ENCODE results near the gene ACACB.

Gene ACACB

GRCh38 chr12:109221277-109221931 is 105.0 kb downstream of the ACACB start:
- no peak for DNase-seq

DNA sequence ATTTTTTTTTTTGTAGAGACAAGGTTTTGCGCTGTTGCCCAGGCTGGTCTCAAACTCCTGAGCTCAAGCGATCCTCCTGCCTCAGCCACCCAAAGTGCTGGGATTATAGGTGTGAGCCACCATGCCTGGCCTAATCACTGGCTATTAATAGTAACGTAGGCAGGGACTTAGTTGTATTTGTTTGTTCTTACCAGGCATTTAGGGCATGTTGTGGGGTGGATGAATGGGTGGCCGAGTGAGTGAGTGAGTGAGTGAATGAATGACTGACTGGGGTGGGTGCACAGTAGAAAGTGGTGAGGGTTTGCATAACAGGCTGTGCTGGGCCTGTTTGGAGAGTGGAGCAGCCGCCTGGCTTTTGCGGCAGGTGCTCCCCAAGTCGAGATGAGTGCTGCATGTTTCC is 105.7 kb downstream of the ACACB start:
- no peak for DNase-seq

DNA sequence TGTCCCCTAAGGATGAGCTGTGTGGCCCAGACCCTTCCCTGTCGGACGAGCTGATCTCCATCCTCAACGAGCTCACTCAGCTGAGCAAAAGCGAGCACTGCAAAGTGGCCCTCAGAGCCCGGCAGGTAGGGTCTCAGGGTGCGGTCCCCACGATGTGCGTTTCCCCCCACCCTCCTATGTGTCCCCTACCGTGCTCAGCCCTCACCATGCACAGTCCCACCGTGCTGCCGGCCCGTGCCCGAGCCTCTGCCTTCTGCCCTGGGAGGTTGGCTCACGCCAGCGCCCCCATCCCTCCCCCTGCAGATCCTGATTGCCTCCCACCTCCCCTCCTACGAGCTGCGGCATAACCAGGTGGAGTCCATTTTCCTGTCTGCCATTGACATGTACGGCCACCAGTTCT is 106.1 kb downstream of the ACACB start:
- no peak for DNase-seq

DNA sequence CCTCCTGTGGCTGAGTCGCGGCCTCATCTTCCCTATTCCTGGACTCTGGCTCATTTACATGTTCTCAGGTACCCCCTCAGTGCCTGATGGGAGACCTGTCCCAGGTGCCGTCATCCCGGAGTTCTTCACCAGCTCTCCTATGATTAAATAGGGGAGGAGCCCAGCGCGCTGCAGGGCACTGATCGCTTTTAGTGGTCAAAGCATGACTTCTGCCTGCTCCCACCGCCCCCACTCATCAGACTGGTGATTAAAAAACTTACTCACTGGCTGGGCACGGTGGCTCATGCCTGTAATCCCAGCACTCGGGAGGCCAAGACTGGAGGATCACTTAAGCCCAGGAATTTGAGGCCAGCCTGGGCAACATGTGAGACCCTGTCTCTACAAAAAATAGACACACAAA is 106.8 kb downstream of the ACACB start:
- DNase-seq: no peak

GRCh38 chr12:109223868-109224267 is 107.5 kb downstream of the ACACB start:
- no peak for DNase-seq

DNA sequence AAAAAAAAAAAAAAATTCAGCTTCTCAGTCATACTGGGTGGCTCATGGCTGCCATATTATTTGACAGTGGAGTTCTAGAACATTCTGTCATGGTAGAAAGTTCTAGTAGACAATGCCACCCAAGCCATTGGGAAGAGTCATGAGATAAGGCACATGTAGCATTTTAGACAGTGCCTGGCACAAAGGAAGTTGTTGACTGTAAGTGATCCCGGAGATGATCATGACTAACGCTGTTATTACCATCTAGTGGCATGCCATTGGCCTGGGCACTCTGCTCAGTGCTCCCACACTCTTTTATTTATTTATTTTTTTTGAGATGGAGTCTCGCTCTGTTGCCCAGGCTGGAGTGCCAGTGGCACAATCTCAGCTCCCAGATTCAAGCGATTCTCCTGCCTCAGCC is 112.3 kb downstream of the ACACB start:
- DNase-seq: no peak

- DNase-seq: no peak
These were observed 113.8 kb downstream of the ACACB start for GRCh38 chr12:109230193-109230592.

DNA sequence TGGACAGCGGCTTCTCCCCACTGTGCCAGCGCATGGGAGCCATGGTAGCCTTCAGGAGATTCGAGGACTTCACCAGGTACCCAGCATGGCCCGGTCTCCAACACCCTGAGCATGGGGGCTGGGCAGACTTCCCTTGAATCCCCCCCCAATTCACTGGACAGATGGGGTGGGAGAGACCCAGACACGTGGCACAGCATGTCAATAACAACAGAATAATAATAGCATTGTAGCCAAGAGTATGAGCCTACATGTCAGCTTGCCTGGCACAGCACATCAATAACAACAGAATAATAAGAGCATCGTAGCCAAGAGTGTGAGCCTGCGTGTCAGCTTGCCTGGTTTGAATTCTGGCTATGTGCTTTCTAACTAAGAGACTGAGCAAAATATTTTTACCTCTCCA is 116.3 kb downstream of the ACACB start:
- peak; percentile 18 to 79 for DNase-seq

- no peak for DNase-seq
These were observed 117.6 kb downstream of the ACACB start for GRCh38 chr12:109234012-109234411.

DNA sequence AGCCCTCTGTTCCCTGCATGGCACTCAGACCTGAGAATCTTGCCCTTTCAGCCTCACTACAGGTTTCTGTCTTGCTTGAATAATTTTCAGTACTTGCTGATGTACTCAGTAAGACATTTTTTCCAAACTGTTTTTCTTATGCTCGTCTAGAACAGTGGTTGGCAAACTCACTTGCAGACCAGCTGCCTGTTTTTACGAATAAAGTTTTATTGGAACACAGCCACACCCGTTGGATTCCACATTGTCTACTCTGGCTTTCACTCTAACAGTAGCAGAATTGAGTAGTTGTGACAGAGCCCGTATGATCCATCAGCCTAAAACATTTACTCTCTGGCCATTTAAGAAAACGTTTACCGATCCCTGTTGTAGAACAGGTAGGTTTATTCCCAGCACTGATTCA is 119.9 kb downstream of the ACACB start:
- DNase-seq: no peak

DNA sequence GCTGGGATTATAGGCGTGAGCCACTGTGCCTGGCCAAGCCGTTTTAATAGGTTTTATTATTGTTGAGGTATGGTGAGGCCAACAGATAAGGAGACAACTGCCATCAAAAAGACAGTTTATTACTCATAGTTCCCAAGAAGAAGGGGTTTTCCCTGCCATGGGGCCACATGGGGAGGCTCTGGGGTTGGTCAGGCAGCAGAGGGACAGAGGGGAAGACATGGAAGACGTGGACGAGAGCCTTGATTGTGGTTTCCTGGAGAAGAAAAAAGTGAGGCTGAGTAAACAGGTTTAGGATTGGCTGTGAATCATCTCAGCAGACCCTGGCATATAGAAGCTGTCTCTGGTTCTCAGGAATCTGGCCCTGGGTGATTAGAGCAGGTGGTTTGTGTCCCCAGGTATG is 122.8 kb downstream of the ACACB start:
- DNase-seq: no peak

- DNase-seq: no peak
These were observed 123.3 kb downstream of the ACACB start for GRCh38 chr12:109239691-109240090.

- DNase-seq: no peak
These were observed 124.0 kb downstream of the ACACB start for GRCh38 chr12:109240365-109240764.

DNA sequence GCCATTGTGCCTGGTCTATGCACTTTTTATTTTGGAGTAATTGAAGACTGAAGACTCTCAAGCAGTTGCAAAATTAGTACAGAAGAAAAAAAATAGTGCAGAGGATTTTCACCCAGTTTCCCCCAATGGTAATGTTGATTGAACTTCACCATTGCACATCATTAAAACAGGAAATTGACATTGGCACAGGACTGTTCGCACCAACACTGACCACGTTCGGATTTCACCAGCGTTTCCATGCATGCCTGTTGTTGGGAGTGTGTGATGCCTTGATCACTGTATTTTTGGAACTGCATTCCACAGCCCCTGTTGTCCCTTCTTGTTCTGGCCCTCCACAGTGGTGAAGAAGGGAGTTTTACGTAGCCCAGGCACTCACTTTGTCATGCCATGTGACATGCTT is 125.5 kb downstream of the ACACB start:
- DNase-seq: no peak

- DNase-seq: no peak
These were observed 127.7 kb downstream of the ACACB start for GRCh38 chr12:109244073-109244472.

GRCh38 chr12:109246221-109246620 is 129.8 kb downstream of the ACACB start:
- DNase-seq: no peak

GRCh38 chr12:109247831-109248654 is 131.7 kb downstream of the ACACB start:
- DNase-seq: no peak

GRCh38 chr12:109250523-109250922 is 134.1 kb downstream of the ACACB start:
- no peak for DNase-seq

DNA sequence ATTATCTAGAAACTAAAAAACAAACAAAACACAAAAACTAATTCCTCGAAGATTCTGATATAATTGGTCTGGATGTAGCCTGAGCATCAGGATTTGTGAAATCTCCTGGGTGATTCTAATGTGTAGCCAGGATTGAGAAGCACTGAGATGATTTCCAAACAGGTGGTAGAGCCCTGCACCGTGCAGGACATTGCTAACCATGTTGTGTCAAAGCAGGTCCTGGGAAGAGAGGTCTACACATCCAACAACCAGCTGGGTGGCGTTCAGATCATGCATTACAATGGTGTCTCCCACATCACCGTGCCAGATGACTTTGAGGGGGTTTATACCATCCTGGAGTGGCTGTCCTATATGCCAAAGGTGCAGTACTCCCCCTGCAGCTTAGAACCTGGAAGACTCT is 136.4 kb downstream of the ACACB start:
- DNase-seq: no peak

GRCh38 chr12:109253913-109254544 is 137.6 kb downstream of the ACACB start:
- DNase-seq: no peak

DNA sequence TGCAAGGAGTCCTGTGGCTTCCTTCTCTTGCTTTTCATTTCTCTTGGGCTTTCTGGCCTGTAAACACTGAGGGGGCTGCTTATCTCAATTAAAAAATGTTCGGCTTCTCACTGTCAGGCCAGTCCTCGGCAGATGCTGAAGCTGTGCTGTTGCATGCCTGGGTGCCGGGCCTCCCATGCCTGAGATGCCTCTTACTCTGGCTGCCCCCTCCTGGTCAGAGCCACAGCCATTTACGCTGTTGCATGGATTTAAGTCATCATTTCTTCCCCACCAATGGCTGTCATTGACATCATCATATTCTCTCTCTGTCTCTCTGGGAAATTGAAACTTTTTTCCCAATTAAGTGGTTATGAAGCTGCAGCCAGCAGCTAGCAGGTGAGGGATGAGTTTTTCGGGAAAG is 139.0 kb downstream of the ACACB start:
- DNase-seq: no peak

GRCh38 chr12:109256011-109256410 is 139.6 kb downstream of the ACACB start:
- no peak for DNase-seq

DNA sequence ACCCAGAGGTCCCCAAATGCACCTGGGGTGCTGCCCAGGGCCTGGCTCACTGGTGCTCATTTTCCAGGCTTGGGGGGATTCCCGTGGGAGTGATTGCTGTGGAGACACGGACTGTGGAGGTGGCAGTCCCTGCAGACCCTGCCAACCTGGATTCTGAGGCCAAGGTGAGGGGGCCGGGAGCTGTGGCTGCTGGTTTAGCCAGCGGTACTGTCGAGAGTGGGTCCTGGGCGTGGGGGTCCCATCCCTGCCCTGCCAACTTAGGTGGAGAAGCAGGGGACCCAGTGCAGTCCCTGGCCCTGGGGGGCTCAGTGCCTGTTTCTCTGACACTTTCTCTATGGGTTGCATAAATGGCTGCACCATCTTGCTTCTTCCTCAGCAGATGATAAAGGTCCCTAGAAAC is 141.8 kb downstream of the ACACB start:
- DNase-seq: no peak

Data from hippocampal formation (tissue), 2 donors.